Kidney epithelial cell (primary cell): ENCODE data around the gene TMEM108. TPM values are rescaled to one million over a fixed set of nuclear protein-coding genes. Genes with fewer than 3 reads are reported as not detected.

Source experiments
- DNase-seq: peaks from one replicate; pipeline ENCODE4 v3.0.0-alpha.2; 2010; ENCODE audit warnings: low read depth
- H3K27me3 ChIP-seq: 2 replicates; pipeline ENCODE4 v1.6.0; 2011; ENCODE audit warnings: low read length; ENCODE audit not compliant: control insufficient read depth, insufficient read depth
- H3K36me3 ChIP-seq: 2 replicates; pipeline ENCODE4 v1.5.1; 2011; ENCODE audit warnings: low read length; ENCODE audit not compliant: control insufficient read depth, insufficient read depth
- H3K4me3 ChIP-seq: 2 replicates; pipeline ENCODE4 v1.5.1; 2011; ENCODE audit warnings: low read depth, mild to moderate bottlenecking, control low read depth, low read length
- CTCF ChIP-seq: IDR thresholded peaks from 2 replicates; pipeline ENCODE4 v1.5.1; 2011; ENCODE audit warnings: mild to moderate bottlenecking, moderate library complexity, low read length, control low read depth, inconsistent platforms; ENCODE audit not compliant: insufficient read depth, poor library complexity, severe bottlenecking
- total RNA-seq: library from RNA; depleted of rRNA; stranded (reverse); fragments of >200 nt; gene quantifications from 2 replicates; pipeline ENCODE4 v1.2.3, GENCODE V29; 2015

TMEM108 gene
- total RNA-seq, 1 donor from 2014 or later, result 4.4 TPM

GRCh38 chr3:133379926-133380325 lies 341.7 kb downstream of the TMEM108 start:
- H3K27me3 ChIP-seq, result no peaks in the 10 kb centered on the region
- DNase-seq, result no peak
- no peak overlapping the region for H3K4me3 ChIP-seq
- H3K36me3 ChIP-seq, result no peaks in the 10 kb centered on the region
- TF ChIP-seq CTCF, result no peak

- TF ChIP-seq CTCF, result no peak
- DNase-seq, result no peak
- Histone ChIP-seq H3K27me3 (no peaks in the 10 kb centered on the region), H3K36me3 (no peaks in the 10 kb centered on the region), H3K4me3 (no peak overlapping the region)
These were observed 342.5 kb downstream of the TMEM108 start for GRCh38 chr3:133380481-133381225.

GRCh38 chr3:133381346-133382109 lies 343.3 kb downstream of the TMEM108 start:
- H3K27me3 ChIP-seq, result no peaks in the 10 kb centered on the region
- H3K36me3 ChIP-seq, result no peaks in the 10 kb centered on the region
- no peak for DNase-seq
- no peak for TF ChIP-seq CTCF
- H3K4me3 ChIP-seq, result no peak overlapping the region

GRCh38 chr3:133383175-133383574 lies 345.0 kb downstream of the TMEM108 start:
- Histone ChIP-seq H3K27me3 (no peaks in the 10 kb centered on the region), H3K4me3 (no peak overlapping the region), H3K36me3 (no peaks in the 10 kb centered on the region)
- peak; percentile 19 for DNase-seq
- no peak for TF ChIP-seq CTCF

GRCh38 chr3:133383741-133384140 lies 345.6 kb downstream of the TMEM108 start:
- TF ChIP-seq CTCF, result no peak
- no peaks in the 10 kb centered on the region for H3K36me3 ChIP-seq
- H3K4me3 ChIP-seq, result no peak overlapping the region
- DNase-seq, result no peak
- H3K27me3 ChIP-seq, result no peaks in the 10 kb centered on the region
